Astrocyte (in vitro differentiated cells and primary cell): ENCODE data around the gene QRICH1. TPM values are rescaled to one million over a fixed set of nuclear protein-coding genes. Genes with fewer than 3 reads are reported as not detected.
A peak's percentile ranks its signal among the peaks of the same experiment; 100 is the strongest.

Experiments
- DNase-seq: peaks from one replicate; pipeline ENCODE4 v3.0.0-alpha.2; 2010; ENCODE audit warnings: low read depth
- FAIRE-seq: peaks from 2 replicates; lab custom pipeline; 2011; peaks lifted over from hg19 to GRCh38; lab: Jason Lieb, UNC
- H2AFZ ChIP-seq: 2 replicates; pipeline ENCODE4 v1.6.0; 2012; ENCODE audit warnings: low read depth, low read length, inconsistent platforms
- H3K27ac ChIP-seq: 2 replicates; pipeline ENCODE4 v1.5.1; 2011; ENCODE audit warnings: low read depth, low read length, inconsistent platforms
- H3K27me3 ChIP-seq: 2 replicates; pipeline ENCODE4 v1.6.0; 2011; ENCODE audit warnings: low read length, inconsistent platforms; ENCODE audit not compliant: insufficient read depth
- H3K36me3 ChIP-seq: 2 replicates; pipeline ENCODE4 v1.5.1; 2011; ENCODE audit warnings: low read length, inconsistent platforms; ENCODE audit not compliant: insufficient read depth
- H3K4me1 ChIP-seq: 2 replicates; pipeline ENCODE4 v1.5.1; 2011; ENCODE audit warnings: low read length, inconsistent platforms; ENCODE audit not compliant: insufficient read depth
- H3K4me2 ChIP-seq: 2 replicates; pipeline ENCODE4 v1.6.0; 2012; ENCODE audit warnings: low read length, inconsistent platforms
- H3K4me3 ChIP-seq: 2 replicates; pipeline ENCODE4 v1.5.1; 2011; ENCODE audit warnings: low read depth, mild to moderate bottlenecking, low read length, inconsistent platforms; ENCODE audit not compliant: insufficient read depth
- H3K79me2 ChIP-seq: 2 replicates; pipeline ENCODE4 v1.6.0; 2012; ENCODE audit warnings: mild to moderate bottlenecking, low read length, inconsistent platforms; ENCODE audit not compliant: insufficient read depth
- H3K9ac ChIP-seq: 2 replicates; pipeline ENCODE4 v1.6.0; 2012; ENCODE audit warnings: mild to moderate bottlenecking, low read length, inconsistent platforms
- H3K9me3 ChIP-seq: 2 replicates; pipeline ENCODE4 v1.5.1; 2012; ENCODE audit warnings: low read depth, mild to moderate bottlenecking, low read length, inconsistent platforms; ENCODE audit not compliant: insufficient read depth
- H4K20me1 ChIP-seq: 2 replicates; pipeline ENCODE4 v1.6.0; 2012; ENCODE audit warnings: low read length, inconsistent platforms; ENCODE audit not compliant: insufficient read depth
- H3K27ac Mint-ChIP-seq: one replicate; pipeline ENCODE4 v1.8.0; 2021; ENCODE audit warnings: mild to moderate bottlenecking, mixed read lengths; ENCODE audit not compliant: unreplicated experiment
- H3K27me3 Mint-ChIP-seq: one replicate; pipeline ENCODE4 v1.8.0; 2021; ENCODE audit warnings: low read depth, mixed read lengths; ENCODE audit not compliant: unreplicated experiment
- H3K36me3 Mint-ChIP-seq: one replicate; pipeline ENCODE4 v1.8.0; 2021; ENCODE audit warnings: low read depth, mixed read lengths; ENCODE audit not compliant: unreplicated experiment
- H3K4me1 Mint-ChIP-seq: one replicate; pipeline ENCODE4 v1.8.0; 2021; ENCODE audit warnings: low read depth, mixed read lengths; ENCODE audit not compliant: unreplicated experiment
- H3K4me3 Mint-ChIP-seq: one replicate; pipeline ENCODE4 v1.8.0; 2021; ENCODE audit warnings: mild to moderate bottlenecking, moderate library complexity, mixed read lengths; ENCODE audit not compliant: unreplicated experiment
- H3K9me3 Mint-ChIP-seq: one replicate; pipeline ENCODE4 v1.8.0; 2021; ENCODE audit warnings: mild to moderate bottlenecking, mixed read lengths; ENCODE audit not compliant: unreplicated experiment
- EZH2 ChIP-seq: IDR thresholded peaks from 2 replicates; pipeline ENCODE4 v1.6.1; 2012; ENCODE audit warnings: mild to moderate bottlenecking, low read length, inconsistent platforms; ENCODE audit not compliant: insufficient read depth
- total RNA-seq: library from RNA; stranded (reverse); gene quantifications from 2 replicates; pipeline ENCODE4 v1.2.1, GENCODE V29; 2021
- TF ChIP-seq, protein P1 (sequence below): IDR thresholded peaks from 2 replicates; pipeline ENCODE4 v1.5.1; 2011; ENCODE audit warnings: low read depth, mild to moderate bottlenecking, inconsistent platforms, low read length, moderate library complexity; ENCODE audit not compliant: insufficient read depth

QRICH1 gene
- total RNA-seq, 1 donor from 2014 or later, result 119 TPM

DNA sequence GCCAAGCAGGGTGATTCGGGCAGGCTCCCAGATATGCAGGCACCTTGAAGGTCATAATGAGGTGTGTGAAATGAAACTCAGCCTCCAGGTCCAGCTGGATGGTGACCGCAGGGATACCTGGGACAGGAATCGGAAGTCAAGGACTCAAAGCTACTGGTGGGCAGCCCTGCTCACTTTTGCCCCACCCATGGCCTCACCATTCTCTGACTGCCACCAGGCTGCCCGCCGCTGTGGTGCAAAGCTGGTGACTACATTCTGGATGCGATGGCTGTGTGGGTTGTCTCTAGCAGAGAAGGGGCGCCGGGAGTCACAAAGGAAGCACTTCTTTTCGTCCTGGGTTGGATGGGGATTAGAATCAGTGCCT is 38.2 kb upstream of the QRICH1 start:
- H3K27ac ChIP-seq, result peak overlapping the region; percentile 78
- peak overlapping the region; percentile 97 for H3K9ac ChIP-seq
- H3K4me1 ChIP-seq, result peaks cover 22% of the 10 kb centered on the region
- peaks cover 44% of the 10 kb centered on the region for H4K20me1 ChIP-seq
- FAIRE-seq (no peak), DNase-seq (no peak)
- TF ChIP-seq, protein P1, sequence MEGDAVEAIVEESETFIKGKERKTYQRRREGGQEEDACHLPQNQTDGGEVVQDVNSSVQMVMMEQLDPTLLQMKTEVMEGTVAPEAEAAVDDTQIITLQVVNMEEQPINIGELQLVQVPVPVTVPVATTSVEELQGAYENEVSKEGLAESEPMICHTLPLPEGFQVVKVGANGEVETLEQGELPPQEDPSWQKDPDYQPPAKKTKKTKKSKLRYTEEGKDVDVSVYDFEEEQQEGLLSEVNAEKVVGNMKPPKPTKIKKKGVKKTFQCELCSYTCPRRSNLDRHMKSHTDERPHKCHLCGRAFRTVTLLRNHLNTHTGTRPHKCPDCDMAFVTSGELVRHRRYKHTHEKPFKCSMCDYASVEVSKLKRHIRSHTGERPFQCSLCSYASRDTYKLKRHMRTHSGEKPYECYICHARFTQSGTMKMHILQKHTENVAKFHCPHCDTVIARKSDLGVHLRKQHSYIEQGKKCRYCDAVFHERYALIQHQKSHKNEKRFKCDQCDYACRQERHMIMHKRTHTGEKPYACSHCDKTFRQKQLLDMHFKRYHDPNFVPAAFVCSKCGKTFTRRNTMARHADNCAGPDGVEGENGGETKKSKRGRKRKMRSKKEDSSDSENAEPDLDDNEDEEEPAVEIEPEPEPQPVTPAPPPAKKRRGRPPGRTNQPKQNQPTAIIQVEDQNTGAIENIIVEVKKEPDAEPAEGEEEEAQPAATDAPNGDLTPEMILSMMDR, result no peak
- no peak for TF ChIP-seq EZH2
- H3K27ac Mint-ChIP-seq, result peak overlapping the region; percentile 34
- peaks cover 11% of the 10 kb centered on the region for H3K36me3 ChIP-seq
- H3K27me3 Mint-ChIP-seq, result no peaks in the 10 kb centered on the region
- H2AFZ ChIP-seq, result peak overlapping the region; percentile 95
- peak overlapping the region; percentile 99 for H3K4me2 ChIP-seq
- H3K4me3 ChIP-seq, result peak overlapping the region; percentile 97
- peaks cover 50% of the 10 kb centered on the region for H3K79me2 ChIP-seq
- no peaks in the 10 kb centered on the region for H3K9me3 Mint-ChIP-seq
- no peaks in the 10 kb centered on the region for H3K9me3 ChIP-seq
- H3K4me3 Mint-ChIP-seq, result peak overlapping the region; percentile 90
- peaks cover 10% of the 10 kb centered on the region for H3K4me1 Mint-ChIP-seq
- peaks cover 18% of the 10 kb centered on the region for H3K36me3 Mint-ChIP-seq
- H3K27me3 ChIP-seq, result no peaks in the 10 kb centered on the region

DNA sequence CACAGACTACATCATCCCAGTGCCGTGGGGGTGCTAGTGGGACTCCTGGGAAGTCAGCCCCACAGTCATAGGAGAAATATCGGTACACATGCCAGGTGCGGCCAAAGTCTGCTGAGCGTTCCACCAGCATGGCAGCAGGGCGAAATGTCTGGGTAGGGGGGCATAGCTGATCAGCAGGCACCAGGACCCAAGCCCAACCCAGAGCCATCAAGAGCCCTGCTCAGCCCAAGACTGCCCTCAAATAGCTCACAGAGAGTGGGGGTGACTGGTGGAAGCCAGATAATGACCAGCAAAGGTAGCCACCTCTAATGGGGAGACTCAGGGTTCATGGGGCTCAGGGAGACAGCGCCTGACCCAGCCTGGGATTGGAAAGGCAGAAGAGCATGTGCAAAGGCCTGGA is 37.7 kb upstream of the QRICH1 start:
- H2AFZ ChIP-seq, result no peak overlapping the region
- peak overlapping the region; percentile 99 for H3K4me2 ChIP-seq
- peaks cover 15% of the 10 kb centered on the region for H3K36me3 ChIP-seq
- H3K27me3 Mint-ChIP-seq, result no peaks in the 10 kb centered on the region
- no peaks in the 10 kb centered on the region for H3K9me3 Mint-ChIP-seq
- DNase-seq, result no peak
- TF ChIP-seq, protein P1, result no peak
- no peak for TF ChIP-seq EZH2
- peaks cover 18% of the 10 kb centered on the region for H3K36me3 Mint-ChIP-seq
- H3K4me3 ChIP-seq, result peak overlapping the region; percentile 97
- H3K27ac ChIP-seq, result no peak overlapping the region
- H3K79me2 ChIP-seq, result peaks cover 50% of the 10 kb centered on the region
- H3K4me3 Mint-ChIP-seq, result peak overlapping the region; percentile 90
- H3K9me3 ChIP-seq, result no peaks in the 10 kb centered on the region
- no peak for FAIRE-seq
- H3K27ac Mint-ChIP-seq, result peak overlapping the region; percentile 85
- no peaks in the 10 kb centered on the region for H3K27me3 ChIP-seq
- H3K4me1 ChIP-seq, result peaks cover 22% of the 10 kb centered on the region
- H3K9ac ChIP-seq, result peak overlapping the region; percentile 97
- peaks cover 46% of the 10 kb centered on the region for H4K20me1 ChIP-seq
- H3K4me1 Mint-ChIP-seq, result peaks cover 10% of the 10 kb centered on the region

DNA sequence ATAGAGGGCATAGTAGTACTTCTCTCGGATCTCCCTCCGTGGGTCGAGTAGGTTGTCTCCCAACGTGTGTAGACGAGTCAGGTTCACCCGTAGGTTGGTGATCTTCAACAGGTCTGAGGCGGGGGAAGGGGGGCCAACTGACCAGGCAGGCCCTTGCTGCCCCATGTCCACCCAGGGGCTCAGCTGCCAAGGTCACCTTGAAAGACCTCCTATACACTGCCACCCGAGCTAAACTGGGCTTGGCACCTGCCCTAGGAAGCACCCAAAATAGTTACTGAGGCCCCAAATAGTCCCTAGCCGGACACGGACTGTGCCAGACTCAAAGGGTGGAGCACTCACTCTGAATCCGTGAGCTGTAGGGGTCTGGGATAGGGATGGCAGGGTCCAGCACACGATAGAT is 37.2 kb upstream of the QRICH1 start:
- peaks cover 52% of the 10 kb centered on the region for H4K20me1 ChIP-seq
- peaks cover 22% of the 10 kb centered on the region for H3K4me1 ChIP-seq
- H3K27ac Mint-ChIP-seq, result peak overlapping the region; percentile 41
- H3K27me3 Mint-ChIP-seq, result no peaks in the 10 kb centered on the region
- H3K9me3 ChIP-seq, result no peaks in the 10 kb centered on the region
- peak overlapping the region; percentile 90 for H3K4me3 Mint-ChIP-seq
- DNase-seq (no peak), FAIRE-seq (no peak)
- H3K27ac ChIP-seq, result no peak overlapping the region
- peaks cover 10% of the 10 kb centered on the region for H3K4me1 Mint-ChIP-seq
- H3K79me2 ChIP-seq, result peaks cover 50% of the 10 kb centered on the region
- H3K36me3 ChIP-seq, result peaks cover 19% of the 10 kb centered on the region
- peak overlapping the region; percentile 97 for H3K9ac ChIP-seq
- H3K36me3 Mint-ChIP-seq, result peaks cover 18% of the 10 kb centered on the region
- H3K4me2 ChIP-seq, result peak overlapping the region; percentile 99
- H3K9me3 Mint-ChIP-seq, result no peaks in the 10 kb centered on the region
- no peaks in the 10 kb centered on the region for H3K27me3 ChIP-seq
- H3K4me3 ChIP-seq, result no peak overlapping the region
- TF ChIP-seq, protein P1, result no peak
- TF ChIP-seq EZH2, result no peak
- H2AFZ ChIP-seq, result no peak overlapping the region
